ENCODE results near the gene SLC8A1. TPM values are rescaled to one million over a fixed set of nuclear protein-coding genes. Genes with fewer than 3 reads are reported as not detected.

SLC8A1 gene
- total and polyA plus RNA-seq, 2 of the 13 experiments (the other 11 are each of a cell fraction or from before 2014, with no cell fraction given) = not detected

GRCh38 chr2:40228310-40228709 lies 223.6 kb downstream of the SLC8A1 start:
- in situ Hi-C loops (cut with HindIII; ENCODE audit: extremely low pct_ligation_motif_present, low pct_unique_long_range_greater_than_20kb) = no loop called here
- FAIRE-seq = no peak
- WGBS (ENCODE audit: low lambda C conversion rate) = 3% methylated on average over 3 of the region's 3 CpGs

More at GRCh38 chr2:40228310-40228709, 223.6 kb downstream of the SLC8A1 start:
- no peak overlapping the region for H3K27ac ChIP-seq (ENCODE audit: extremely low read length, insufficient read depth, low read length)
- no peak for DNase-seq (ENCODE audit: low spot score)
- intact Hi-C loops (cut with micrococcal nuclease; ENCODE audit: unreplicated experiment) = no loop called here
- H3K79me2 ChIP-seq (ENCODE audit: insufficient read depth, low read length) = no peaks in the 10 kb centered on the region
- no peaks in the 10 kb centered on the region for H3K4me1 ChIP-seq (ENCODE audit: insufficient read depth, low read length)
- TF ChIP-seq ZNF512B (CRISPR knock-in tag; IDR thresholded peaks at IDR 0.05; ENCODE audit: borderline replicate concordance) (no peak), SMC3 (IDR thresholded peaks at IDR 0.05; ENCODE audit: low read length) (no peak), GABPB1 (CRISPR knock-in tag; IDR thresholded peaks at IDR 0.05) (no peak), SMAD1 (CRISPR knock-in tag; IDR thresholded peaks at IDR 0.05; ENCODE audit: borderline replicate concordance, low read depth) (no peak), ZNF619 (CRISPR knock-in tag; IDR thresholded peaks at IDR 0.05) (no peak), SNRNP70 (IDR thresholded peaks at IDR 0.05; ENCODE audit: low read depth, low read length) (no peak), HNF1A (IDR thresholded peaks at IDR 0.05; ENCODE audit: low read depth) (no peak), HNF1A (CRISPR knock-in tag; IDR thresholded peaks at IDR 0.05; ENCODE audit: borderline replicate concordance) (no peak), ZBTB25 (CRISPR knock-in tag; IDR thresholded peaks at IDR 0.05) (no peak), HNF4G (IDR thresholded peaks at IDR 0.05; ENCODE audit: borderline replicate concordance, low read depth, low read length) (no peak), HNF4G (CRISPR knock-in tag; IDR thresholded peaks at IDR 0.05; ENCODE audit: borderline replicate concordance, low read depth) (no peak), ZBTB37 (CRISPR knock-in tag; IDR thresholded peaks at IDR 0.05) (no peak), ZZZ3 (CRISPR knock-in tag; IDR thresholded peaks at IDR 0.05; ENCODE audit: borderline replicate concordance) (no peak), ZNF580 (CRISPR knock-in tag; IDR thresholded peaks at IDR 0.05; ENCODE audit: borderline replicate concordance, low read depth) (no peak), MXD4 (CRISPR knock-in tag; IDR thresholded peaks at IDR 0.05) (no peak)
- H3K36me3 ChIP-seq (replicated peaks in 1 of 2; ENCODE audit: control insufficient read depth in 1 of 2, insufficient read depth in 2 of 2, low read length in 2 of 2) = no peaks in the 10 kb centered on the region
- H2AFZ ChIP-seq (ENCODE audit: low read length) = no peak overlapping the region
- ChIA-PET POLR2A (no interaction called here), CTCF (ENCODE audit: low intra/inter-chr PET ratio, low total read pairs) (no interaction called here)
- no peaks in the 10 kb centered on the region for H3K9me3 ChIP-seq (ENCODE audit: low read length)
- H3K9ac ChIP-seq (ENCODE audit: insufficient read depth, low read depth, low read length) = no peak overlapping the region
- H3K27me3 ChIP-seq (ENCODE audit: control insufficient read depth in 1 of 2, insufficient read depth in 2 of 2, low read length in 2 of 2) = no peaks in the 10 kb centered on the region
- no peak overlapping the region for H3K4me3 ChIP-seq (replicated peaks in 1 of 3; ENCODE audit: insufficient read depth in 1 of 3, low read depth in 2 of 3, low read length in 3 of 3)
- BruUV-seq (replicated peaks) = no TSS peak
- H4K20me1 ChIP-seq (ENCODE audit: insufficient read depth, low read length) = no peaks in the 10 kb centered on the region
- ATAC-seq = no peak
- H3K4me2 ChIP-seq (ENCODE audit: low read depth, low read length) = no peak overlapping the region
